Lung (tissue), 12 donors: ENCODE data around the gene CDH13. TPM values are rescaled to one million over a fixed set of nuclear protein-coding genes. Genes with fewer than 3 reads are reported as not detected.

Experiments used
- ATAC-seq: fragments of 200-7000 bp; cut with Tn5 transposase; one replicate; pipeline ENCODE4 v1.9.1; 2020; ENCODE audit warnings: moderate number of reproducible peaks; ENCODE audit not compliant: insufficient read depth, low FRiP score
- DNase-seq, 3 donors: peaks; one replicate each; pipeline ENCODE4 v3.0.0-alpha.2; 2013 to 2017
- H3K27ac ChIP-seq, 2 donors: one replicate each; pipeline ENCODE4 v1.5.1; 2013; ENCODE audit warnings: mild to moderate bottlenecking in 2 of 2, moderate library complexity in 2 of 2, control low read depth in 1 of 2, inconsistent platforms in 1 of 2, low read depth in 1 of 2, low read length in 1 of 2
- H3K27me3 ChIP-seq, 3 donors: one replicate each; pipeline ENCODE4 v1.5.1; 2013; ENCODE audit warnings: low read length in 2 of 3; ENCODE audit not compliant: control insufficient read depth in 3 of 3, insufficient read depth in 3 of 3
- H3K36me3 ChIP-seq, 4 donors: one replicate each; pipeline ENCODE4 v1.5.1; 2013; ENCODE audit warnings: low read length in 4 of 4, mild to moderate bottlenecking in 1 of 4, moderate library complexity in 1 of 4; ENCODE audit not compliant: control insufficient read depth in 4 of 4, insufficient read depth in 4 of 4
- H3K4me1 ChIP-seq, 5 donors: one replicate each; pipeline ENCODE4 v1.5.1; 2013; ENCODE audit warnings: low read length in 5 of 5, mild to moderate bottlenecking in 2 of 5, moderate library complexity in 1 of 5; ENCODE audit not compliant: control insufficient read depth in 5 of 5, insufficient read depth in 5 of 5
- H3K4me3 ChIP-seq: one replicate; pipeline ENCODE4 v1.5.1; 2013; ENCODE audit warnings: mild to moderate bottlenecking, control low read depth, moderate library complexity
- H3K9ac ChIP-seq, 2 donors: one replicate each; pipeline ENCODE4 v1.5.1; 2013; ENCODE audit warnings: low read length in 2 of 2, control low read depth in 1 of 2; ENCODE audit not compliant: insufficient read depth in 1 of 2
- H3K9me3 ChIP-seq, 4 donors: one replicate each; pipeline ENCODE4 v1.5.1; 2013; ENCODE audit warnings: low read length in 3 of 4, mild to moderate bottlenecking in 1 of 4, moderate library complexity in 1 of 4; ENCODE audit not compliant: control insufficient read depth in 4 of 4, insufficient read depth in 3 of 4
- WGBS, 2 donors: extraction: QIAGEN DNeasy Blood & Tissue Kit; methylation state at CpG; one replicate each; pipeline ENCODE4 v1.1.7; 2013; 5-methylcytosine and 5-hydroxymethylcytosine counted together
- polyA plus RNA-seq, 2 donors: library from polyadenylated mRNA; stranded (reverse); fragments of 200-250 nt; gene quantifications; one replicate each; pipeline ENCODE4 v1.2.1, GENCODE V29; 2013
- total RNA-seq, 2 donors: library from RNA; depleted of rRNA in 1 of 2; stranded (reverse); fragments of >200 nt in 1 of 2; gene quantifications; one replicate each; pipeline ENCODE4 v1.2.1, GENCODE V29; 2014 to 2021
- TF ChIP-seq, protein P1 (sequence below): IDR thresholded peaks from 2 replicates; pipeline ENCODE4 v1.5.1; 2012; ENCODE audit warnings: mild to moderate bottlenecking; ENCODE audit errors: control extremely low read depth, extremely low read depth
- donor health status: control.
- donor health status: control.
- donor health status: Bipolar disorder and iron deficiency.
- donor health status: healthy.
- donor health status: DM: yes; HTN: yes; CAD: no.

CDH13 gene
- total and polyA plus RNA-seq, 4 donors: 2.1 to 12.3 (median 7.3) TPM

DNA sequence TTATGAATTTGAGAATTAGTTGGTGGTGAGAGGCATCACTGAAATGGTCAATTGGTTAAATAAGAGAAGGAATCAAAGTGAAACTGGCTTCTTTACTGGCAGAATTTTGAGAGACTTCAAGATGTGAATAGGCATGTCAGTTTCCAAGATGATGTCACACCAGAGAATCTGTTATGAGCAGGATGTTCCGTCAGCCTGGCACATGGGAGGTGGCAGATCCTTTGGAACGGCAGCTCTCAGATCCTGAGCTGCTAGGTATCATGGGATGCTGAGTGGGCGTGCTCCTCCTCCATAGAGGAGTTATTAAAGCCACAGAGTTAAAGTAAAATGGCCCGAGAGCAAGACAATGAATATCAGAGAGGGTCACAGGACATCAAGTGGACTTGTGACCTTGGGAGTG, 736.8 kb downstream of the CDH13 start:
- TF ChIP-seq, protein P1, sequence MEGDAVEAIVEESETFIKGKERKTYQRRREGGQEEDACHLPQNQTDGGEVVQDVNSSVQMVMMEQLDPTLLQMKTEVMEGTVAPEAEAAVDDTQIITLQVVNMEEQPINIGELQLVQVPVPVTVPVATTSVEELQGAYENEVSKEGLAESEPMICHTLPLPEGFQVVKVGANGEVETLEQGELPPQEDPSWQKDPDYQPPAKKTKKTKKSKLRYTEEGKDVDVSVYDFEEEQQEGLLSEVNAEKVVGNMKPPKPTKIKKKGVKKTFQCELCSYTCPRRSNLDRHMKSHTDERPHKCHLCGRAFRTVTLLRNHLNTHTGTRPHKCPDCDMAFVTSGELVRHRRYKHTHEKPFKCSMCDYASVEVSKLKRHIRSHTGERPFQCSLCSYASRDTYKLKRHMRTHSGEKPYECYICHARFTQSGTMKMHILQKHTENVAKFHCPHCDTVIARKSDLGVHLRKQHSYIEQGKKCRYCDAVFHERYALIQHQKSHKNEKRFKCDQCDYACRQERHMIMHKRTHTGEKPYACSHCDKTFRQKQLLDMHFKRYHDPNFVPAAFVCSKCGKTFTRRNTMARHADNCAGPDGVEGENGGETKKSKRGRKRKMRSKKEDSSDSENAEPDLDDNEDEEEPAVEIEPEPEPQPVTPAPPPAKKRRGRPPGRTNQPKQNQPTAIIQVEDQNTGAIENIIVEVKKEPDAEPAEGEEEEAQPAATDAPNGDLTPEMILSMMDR: no peak
- Histone ChIP-seq H3K4me1 (peaks cover 0 to 1% (median 0%) of the 10 kb centered on the region in 5 donors), H3K9ac (no peak overlapping the region), H3K27me3 (no peaks in the 10 kb centered on the region), H3K4me3 (no peak overlapping the region), H3K9me3 (no peaks in the 10 kb centered on the region), H3K36me3 (no peaks in the 10 kb centered on the region), H3K27ac (no peak overlapping the region)
- ATAC-seq (no peak), DNase-seq (no peak)
- WGBS, 2 donors: 70 to 75% methylated on average over 4 of the region's 4 CpGs

DNA sequence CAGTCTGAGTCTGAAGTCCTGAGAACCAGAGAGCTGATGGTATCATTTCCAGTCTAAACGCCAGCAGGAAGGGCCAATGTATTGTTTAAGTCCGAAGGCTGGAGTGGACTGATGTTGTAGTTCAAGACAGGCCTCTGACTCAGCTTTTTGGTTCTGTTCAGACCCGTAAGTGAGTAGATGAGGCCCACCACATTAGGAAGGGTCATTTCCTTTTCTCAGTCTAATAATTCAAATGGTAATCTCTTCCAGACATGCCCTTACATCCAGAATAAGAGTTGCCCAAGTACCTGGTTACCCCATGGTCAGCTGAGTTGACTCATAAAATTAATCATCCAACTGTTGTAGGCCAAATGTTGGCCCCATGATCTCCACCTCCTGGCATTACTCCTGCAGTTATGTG, 738.4 kb downstream of the CDH13 start:
- TF ChIP-seq, protein P1: no peak
- DNase-seq (no peak), ATAC-seq (no peak)
- Histone ChIP-seq H3K27ac (no peak overlapping the region), H3K36me3 (no peaks in the 10 kb centered on the region), H3K4me1 (peaks cover 0 to 1% (median 0%) of the 10 kb centered on the region in 5 donors), H3K27me3 (no peaks in the 10 kb centered on the region), H3K9me3 (no peaks in the 10 kb centered on the region), H3K4me3 (no peak overlapping the region), H3K9ac (no peak overlapping the region)
- WGBS, 2 donors: 40 to 44% methylated on average over 3 of the region's 3 CpGs

DNA sequence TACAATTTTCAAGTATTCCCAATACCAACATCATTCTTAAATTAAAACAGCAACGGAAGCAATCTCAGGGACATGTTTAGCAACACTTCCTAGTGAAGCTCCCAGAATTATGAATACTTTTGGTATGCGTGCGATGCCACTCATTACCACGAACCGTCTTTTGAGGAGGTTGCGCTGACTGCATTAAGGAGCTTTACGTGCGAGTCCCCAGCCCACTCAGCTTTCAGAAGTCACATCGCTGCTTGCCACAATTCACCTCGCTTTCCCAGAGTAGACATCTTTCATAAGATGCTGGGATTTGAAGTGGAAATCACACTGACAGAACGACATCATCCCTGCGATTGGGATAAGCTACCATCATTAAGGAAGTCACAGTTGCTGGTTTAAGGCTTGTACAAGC, 739.5 kb downstream of the CDH13 start:
- Histone ChIP-seq H3K9ac (no peak overlapping the region), H3K36me3 (no peaks in the 10 kb centered on the region), H3K9me3 (no peaks in the 10 kb centered on the region), H3K27ac (no peak overlapping the region), H3K27me3 (no peaks in the 10 kb centered on the region), H3K4me3 (no peak overlapping the region), H3K4me1 (peaks cover 0 to 1% (median 0%) of the 10 kb centered on the region in 5 donors)
- 93 to 94% methylated on average over 12 of the region's 12 CpGs for WGBS, 2 donors
- ATAC-seq (no peak), DNase-seq (no peak)
- TF ChIP-seq, protein P1: no peak

DNA sequence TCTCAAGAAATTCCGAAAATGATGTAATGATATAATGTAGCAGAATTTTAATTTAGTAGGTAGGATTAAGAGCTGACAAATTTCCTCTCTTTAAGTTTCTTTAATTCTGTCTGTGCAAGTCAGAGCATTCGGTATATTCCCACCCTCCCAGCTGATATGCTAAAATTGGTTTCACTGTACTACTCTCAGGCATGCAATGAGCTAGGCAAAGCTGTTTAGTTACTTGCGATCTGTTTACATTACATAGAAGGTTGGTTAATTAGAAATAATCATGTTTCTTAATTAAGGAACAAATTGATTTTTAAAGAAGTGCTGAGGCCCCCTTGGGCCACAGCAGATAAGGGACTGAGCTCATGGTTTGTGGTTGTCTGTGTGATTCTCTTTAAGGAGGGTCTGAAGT, 748.2 kb downstream of the CDH13 start:
- TF ChIP-seq, protein P1: no peak
- H3K4me1 ChIP-seq: peaks cover 0 to 7% (median 0%) of the 10 kb centered on the region in 5 donors
- WGBS, 2 donors: 84 to 90% methylated on average over 3 of the region's 3 CpGs

More for the DNA sequence above, 748.2 kb downstream of the CDH13 start:
- H3K27me3 ChIP-seq: no peaks in the 10 kb centered on the region
- no peaks in the 10 kb centered on the region for H3K9me3 ChIP-seq
- H3K27ac ChIP-seq: no peak overlapping the region
- ATAC-seq (no peak), DNase-seq (no peak)
- no peaks in the 10 kb centered on the region for H3K36me3 ChIP-seq
- H3K9ac ChIP-seq: no peak overlapping the region
- no peak overlapping the region for H3K4me3 ChIP-seq
